HL-60 (cell line): ENCODE measurements around the gene CHSY3.

Experiments
- CTCF ChIP-seq: IDR thresholded peaks from one replicate; pipeline ENCODE4 v1.5.1; 2011; ENCODE audit warnings: low read length, control low read depth, inconsistent platforms; ENCODE audit not compliant: insufficient read depth
- GABPA ChIP-seq: IDR thresholded peaks from 2 replicates; pipeline ENCODE4 v1.6.1; 2012; ENCODE audit warnings: low read depth
- POLR2AphosphoS5 ChIP-seq: IDR thresholded peaks from 2 replicates; pipeline ENCODE4 v1.6.1; 2012; ENCODE audit warnings: low read depth
- REST ChIP-seq: IDR thresholded peaks from 2 replicates; pipeline ENCODE4 v1.6.1; 2012; ENCODE audit warnings: low read depth; ENCODE audit not compliant: insufficient replicate concordance
- SPI1 ChIP-seq: IDR thresholded peaks from 2 replicates; pipeline ENCODE4 v1.6.1; 2012; ENCODE audit warnings: low read depth, mild to moderate bottlenecking, borderline replicate concordance

- TF ChIP-seq POLR2AphosphoS5 (no peak), GABPA (no peak), CTCF (no peak), REST (no peak), SPI1 (no peak)
These were observed 11.2 kb downstream of the CHSY3 start for GRCh38 chr5:129915415-129915814.
